Esophagus squamous epithelium (tissue), 5 donors: ENCODE measurements around the gene DOK6. TPM values are rescaled to one million over a fixed set of nuclear protein-coding genes. Genes with fewer than 3 reads are reported as not detected.

ENCODE experiments used
- DNase-seq: peaks from one replicate; lab custom pipeline; 2025; lab: John Stamatoyannopoulos, UW
- H3K27ac ChIP-seq, 4 donors: fragments of 200-600 bp; sonication (generic); one replicate each; pipeline ENCODE4 v1.5.1; 2016 to 2019; ENCODE audit warnings: mild to moderate bottlenecking in 1 of 4
- H3K27me3 ChIP-seq, 4 donors: fragments of 200-600 bp; sonication (generic); 1 replicate in 3 of 4; 2 replicates in 1 of 4; pipeline versions ENCODE4 v1.5.1 to v1.6.0; 2017 to 2021; ENCODE audit warnings: antibody characterized with exemption in 1 of 4
- H3K36me3 ChIP-seq, 3 donors: fragments of 200-600 bp; sonication (generic); one replicate each; pipeline ENCODE4 v1.5.1; 2016 to 2019
- H3K4me1 ChIP-seq, 3 donors: fragments of 200-600 bp; sonication (generic); one replicate each; pipeline ENCODE4 v1.5.1; 2017 to 2019
- H3K4me3 ChIP-seq, 4 donors: fragments of 200-600 bp; sonication (generic); 1 replicate in 3 of 4; 2 replicates in 1 of 4; pipeline ENCODE4 v1.5.1; 2016 to 2019; ENCODE audit warnings: mild to moderate bottlenecking in 2 of 4, moderate library complexity in 1 of 4
- H3K9me3 ChIP-seq, 3 donors: fragments of 200-600 bp; sonication (generic); one replicate each; pipeline ENCODE4 v1.5.1; 2016 to 2019
- POLR2A ChIP-seq, 4 donors: fragments of 450-650 bp; IDR thresholded peaks; one replicate each; pipeline ENCODE4 v1.6.1; 2017; ENCODE audit warnings: antibody characterized with exemption in 4 of 4, mild to moderate bottlenecking in 4 of 4, moderate library complexity in 3 of 4
- WGBS, 2 donors: methylation state at CpG; one replicate each; pipeline ENCODE4 v1.1.5; 2018; 5-methylcytosine and 5-hydroxymethylcytosine counted together
- intact Hi-C: fragments of 100-400 bp; cut with DNase I; formaldehyde crosslinking; loops from one replicate; pipeline ENCODE4 v1.15.0; 2022
- total RNA-seq, 4 donors: library from RNA; depleted of rRNA; stranded (reverse); fragments of >200 nt; gene quantifications; one replicate each; pipeline ENCODE4 v1.1.0, GENCODE V29; 2016
- TF ChIP-seq, protein P1 (sequence below), 6 experiments: fragments of 450-650 bp in 4 of 6; fragments of 200-600 bp in 2 of 6; sonication (generic) in 2 of 6; IDR thresholded peaks; one replicate each; pipeline ENCODE4 v1.5.1; 2016 to 2019; ENCODE audit warnings: antibody characterized with exemption in 6 of 6, mild to moderate bottlenecking in 4 of 6, moderate library complexity in 4 of 6
- donor health status: DM: yes; HTN: yes; CAD: no.

The DOK6 gene
- total RNA-seq, 4 donors from 2014 or later = 0.57 to 0.88 TPM; not detected in 2

DNA sequence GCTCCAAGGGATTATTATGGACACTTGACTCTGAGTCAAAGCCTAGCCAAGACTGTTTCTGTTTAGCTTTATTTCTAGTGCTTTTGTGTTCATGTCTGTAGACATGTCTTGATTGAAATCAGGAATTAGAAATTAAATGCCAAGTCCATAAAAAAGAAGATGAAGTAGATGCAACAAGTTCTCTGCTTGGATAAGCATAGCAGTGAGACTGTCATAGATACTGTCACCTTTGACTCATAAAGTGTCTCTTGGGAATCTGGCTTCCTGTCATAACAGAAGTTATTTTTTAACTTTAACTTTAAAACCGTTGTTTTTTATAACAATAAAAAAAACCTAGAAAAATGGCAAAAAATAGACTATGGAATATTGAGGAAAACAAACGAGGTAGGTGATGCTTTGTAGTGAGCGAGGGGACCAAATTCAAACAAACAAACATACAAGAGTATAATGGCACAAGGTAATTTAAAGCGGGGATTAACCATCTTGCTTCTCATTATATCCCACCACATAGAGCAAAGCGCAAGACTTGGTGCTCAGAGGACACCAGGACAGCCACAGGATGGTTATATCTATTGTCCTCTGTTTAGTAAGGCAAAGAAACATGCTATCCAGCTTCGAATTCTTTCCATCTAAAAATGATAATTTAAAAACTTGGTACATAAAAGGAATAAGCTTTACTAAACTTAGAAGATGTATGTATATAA is 482.4 kb downstream of the DOK6 start:
- Histone ChIP-seq H3K4me3 (no peak overlapping the region), H3K27ac (no peak overlapping the region), H3K4me1 (no peaks in the 10 kb centered on the region), H3K27me3 (no peaks in the 10 kb centered on the region), H3K36me3 (no peaks in the 10 kb centered on the region), H3K9me3 (no peaks in the 10 kb centered on the region)
- 61 to 70% methylated on average over 6 of the region's 6 CpGs for WGBS, 2 donors
- intact Hi-C loops = no loop called here
- no peak for DNase-seq
- no peak for TF ChIP-seq POLR2A (IDR thresholded peaks at IDR 0.05)
- TF ChIP-seq, protein P1, sequence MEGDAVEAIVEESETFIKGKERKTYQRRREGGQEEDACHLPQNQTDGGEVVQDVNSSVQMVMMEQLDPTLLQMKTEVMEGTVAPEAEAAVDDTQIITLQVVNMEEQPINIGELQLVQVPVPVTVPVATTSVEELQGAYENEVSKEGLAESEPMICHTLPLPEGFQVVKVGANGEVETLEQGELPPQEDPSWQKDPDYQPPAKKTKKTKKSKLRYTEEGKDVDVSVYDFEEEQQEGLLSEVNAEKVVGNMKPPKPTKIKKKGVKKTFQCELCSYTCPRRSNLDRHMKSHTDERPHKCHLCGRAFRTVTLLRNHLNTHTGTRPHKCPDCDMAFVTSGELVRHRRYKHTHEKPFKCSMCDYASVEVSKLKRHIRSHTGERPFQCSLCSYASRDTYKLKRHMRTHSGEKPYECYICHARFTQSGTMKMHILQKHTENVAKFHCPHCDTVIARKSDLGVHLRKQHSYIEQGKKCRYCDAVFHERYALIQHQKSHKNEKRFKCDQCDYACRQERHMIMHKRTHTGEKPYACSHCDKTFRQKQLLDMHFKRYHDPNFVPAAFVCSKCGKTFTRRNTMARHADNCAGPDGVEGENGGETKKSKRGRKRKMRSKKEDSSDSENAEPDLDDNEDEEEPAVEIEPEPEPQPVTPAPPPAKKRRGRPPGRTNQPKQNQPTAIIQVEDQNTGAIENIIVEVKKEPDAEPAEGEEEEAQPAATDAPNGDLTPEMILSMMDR (IDR thresholded peaks at IDR 0.05) = no peak

DNA sequence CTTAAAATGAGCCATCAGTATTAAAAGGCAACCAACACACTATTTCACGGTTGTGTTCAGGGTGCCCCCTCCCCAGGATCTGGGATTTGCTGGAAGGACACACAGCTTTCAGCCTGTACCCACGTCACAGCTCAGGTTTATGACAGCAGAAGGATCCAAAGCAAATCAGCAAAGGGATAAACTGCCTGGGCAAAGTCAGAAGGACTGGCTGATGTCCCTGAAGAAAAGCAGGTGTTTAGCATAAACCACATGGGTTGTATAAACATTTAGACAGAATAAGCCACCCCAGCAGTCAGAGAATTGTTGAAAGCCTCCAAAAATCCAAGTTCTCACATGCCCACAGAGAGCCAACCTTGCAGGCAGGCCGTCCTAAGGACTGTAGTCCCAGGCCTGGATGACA is 483.1 kb downstream of the DOK6 start:
- H3K4me1 ChIP-seq = no peaks in the 10 kb centered on the region
- no peaks in the 10 kb centered on the region for H3K36me3 ChIP-seq
- H3K27ac ChIP-seq = no peak overlapping the region
- no peak for TF ChIP-seq POLR2A (IDR thresholded peaks at IDR 0.05)
- TF ChIP-seq, protein P1 (IDR thresholded peaks at IDR 0.05) = no peak
- no peak overlapping the region for H3K4me3 ChIP-seq
- no peaks in the 10 kb centered on the region for H3K27me3 ChIP-seq
- WGBS, 2 donors = 32 to 37% methylated on average over 3 of the region's 3 CpGs
- DNase-seq = no peak
- intact Hi-C loops = no loop called here
- no peaks in the 10 kb centered on the region for H3K9me3 ChIP-seq

DNA sequence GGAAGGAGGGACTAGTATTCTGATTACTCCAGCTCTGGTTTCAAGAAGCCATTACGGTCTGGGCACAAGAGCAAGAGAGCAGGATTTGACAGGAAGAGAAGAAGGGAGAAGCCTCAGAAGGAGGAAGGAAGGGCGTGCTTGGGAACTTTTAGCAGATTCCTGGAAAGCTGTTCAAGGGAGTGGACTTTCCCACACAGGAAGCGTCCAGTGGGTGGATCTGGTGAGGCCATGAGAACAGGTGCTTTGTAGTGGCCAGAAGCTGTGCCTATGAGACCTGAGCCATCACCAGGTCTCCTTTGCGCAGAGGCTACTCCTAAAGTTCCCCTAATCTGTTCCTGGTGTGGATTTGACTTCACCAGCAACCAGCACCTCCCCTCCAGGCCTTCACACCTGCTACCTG is 484.7 kb downstream of the DOK6 start:
- Histone ChIP-seq H3K9me3 (no peaks in the 10 kb centered on the region), H3K4me1 (no peaks in the 10 kb centered on the region), H3K27me3 (no peaks in the 10 kb centered on the region), H3K36me3 (no peaks in the 10 kb centered on the region), H3K27ac (no peak overlapping the region), H3K4me3 (no peak overlapping the region)
- no peak for TF ChIP-seq POLR2A (IDR thresholded peaks at IDR 0.05)
- TF ChIP-seq, protein P1 (IDR thresholded peaks at IDR 0.05) = no peak
- no peak for DNase-seq
- WGBS, 2 donors = 70 to 83% methylated on average over 4 of the region's 4 CpGs
- intact Hi-C loops = no loop called here

DNA sequence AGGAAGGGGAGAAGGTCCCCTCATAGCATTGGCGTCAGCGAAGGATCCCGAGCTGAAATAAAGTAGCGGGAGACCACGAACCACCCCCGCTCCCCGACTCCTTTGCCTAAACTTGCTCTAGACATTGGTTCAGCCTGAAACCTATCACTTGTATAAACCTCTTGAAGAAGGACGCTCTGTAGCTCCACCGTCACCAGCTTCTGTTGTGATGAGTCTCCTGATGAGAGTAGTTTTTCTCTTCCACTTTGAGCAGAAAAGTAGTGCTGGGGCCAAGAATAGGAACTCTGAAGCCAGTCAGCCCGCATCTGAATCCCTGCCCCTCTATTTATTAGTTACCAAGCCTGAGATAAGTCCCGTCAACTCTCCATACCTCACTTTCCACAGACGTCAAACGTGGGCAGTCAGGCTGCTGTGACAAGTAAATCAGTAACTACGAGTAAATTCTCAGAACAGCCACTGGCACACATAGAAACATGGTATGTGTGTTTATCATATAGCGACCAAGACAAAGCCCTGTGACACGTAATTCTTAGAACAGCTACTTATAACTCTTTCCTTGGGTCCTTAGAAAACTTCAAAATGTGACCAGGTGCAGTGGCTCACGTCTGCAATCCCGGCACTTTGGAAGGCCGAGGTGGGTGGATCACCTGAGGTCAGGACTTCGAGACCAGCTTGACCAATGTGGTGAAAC is 485.3 kb downstream of the DOK6 start:
- Histone ChIP-seq H3K27ac (no peak overlapping the region), H3K9me3 (no peaks in the 10 kb centered on the region), H3K4me1 (no peaks in the 10 kb centered on the region), H3K36me3 (no peaks in the 10 kb centered on the region), H3K4me3 (no peak overlapping the region), H3K27me3 (no peaks in the 10 kb centered on the region)
- 70 to 73% methylated on average over 10 to 18 of the region's 20 CpGs for WGBS, 2 donors
- TF ChIP-seq, protein P1 (IDR thresholded peaks at IDR 0.05) = no peak
- no peak for TF ChIP-seq POLR2A (IDR thresholded peaks at IDR 0.05)
- intact Hi-C loops = no loop called here
- no peak for DNase-seq

DNA sequence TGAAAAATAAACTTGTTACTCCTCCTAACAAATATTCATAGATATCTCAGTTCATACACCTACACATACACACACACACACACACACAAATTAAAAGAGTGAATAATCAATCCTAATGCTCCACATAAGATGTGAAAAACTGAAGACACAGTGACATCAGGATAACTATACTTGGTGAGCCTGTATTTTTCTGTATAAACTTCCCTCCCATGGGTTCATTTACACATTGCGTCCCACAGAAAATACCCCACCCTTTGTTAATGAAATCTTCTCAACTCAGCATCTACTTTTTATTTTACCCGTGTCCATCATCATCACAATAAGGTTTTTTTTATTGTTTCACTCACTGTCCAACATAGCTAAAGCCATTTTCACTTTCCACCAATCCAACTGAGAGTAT is 486.6 kb downstream of the DOK6 start:
- Histone ChIP-seq H3K27ac (no peak overlapping the region), H3K36me3 (no peaks in the 10 kb centered on the region), H3K4me3 (no peak overlapping the region), H3K4me1 (no peaks in the 10 kb centered on the region), H3K9me3 (no peaks in the 10 kb centered on the region), H3K27me3 (no peaks in the 10 kb centered on the region)
- DNase-seq = no peak
- no peak for TF ChIP-seq POLR2A (IDR thresholded peaks at IDR 0.05)
- TF ChIP-seq, protein P1 (IDR thresholded peaks at IDR 0.05) = no peak
- intact Hi-C loops = no loop called here
- 76 to 86% methylated on average over 2 of the region's 2 CpGs for WGBS, 2 donors
